ENCODE measurements around the gene ZNF486. TPM values are rescaled to one million over a fixed set of nuclear protein-coding genes. Genes with fewer than 3 reads are reported as not detected.

ZNF486 gene
- total RNA-seq, 2 experiments from 2014 or later: 14.3 to 15.4 TPM

Other genes starting within 250 kb of the ZNF486 start
- 10 to 100 TPM; 12.2 to 13.9 TPM for gene ZNF682, start 127.7 kb upstream of the ZNF486 start, total RNA-seq
- gene ZNF90, start 89.2 kb upstream of the ZNF486 start, total RNA-seq: 10 to 100 TPM; 19.6 to 20.8 TPM